Measurements from ENCODE around the gene APP.

The APP gene

GRCh38 chr21:26170471-26171257, at the start of gene APP:
Gene APP (minus strand): TSS chr21:26170770. CDS start chr21:26170620, 150 bp downstream.
- DNase-seq: peak; percentile 88

- no peak for DNase-seq
Observed at GRCh38 chr21:26212220-26212619, 41.6 kb upstream of the APP start.

- DNase-seq: no peak
Observed at GRCh38 chr21:26210614-26211013, 40.0 kb upstream of the APP start.

- no peak for DNase-seq
Observed at GRCh38 chr21:26207021-26207420, 36.5 kb upstream of the APP start.

GRCh38 chr21:26199456-26199855, 28.9 kb upstream of the APP start:
- no peak for DNase-seq

- no peak for DNase-seq
Observed at GRCh38 chr21:26195708-26196107, 25.1 kb upstream of the APP start.

GRCh38 chr21:26194811-26195251, 24.3 kb upstream of the APP start:
- DNase-seq: no peak

- no peak for DNase-seq
Observed at GRCh38 chr21:26194326-26194725, 23.8 kb upstream of the APP start.

GRCh38 chr21:26191609-26192008, 21.0 kb upstream of the APP start:
- DNase-seq: no peak

- no peak for DNase-seq
Observed at GRCh38 chr21:26188422-26188821, 17.9 kb upstream of the APP start.

- DNase-seq: no peak
Observed at GRCh38 chr21:26185446-26185845, 14.9 kb upstream of the APP start.

GRCh38 chr21:26185021-26185420, 14.5 kb upstream of the APP start:
- no peak for DNase-seq

- DNase-seq: no peak
Observed at GRCh38 chr21:26179501-26179900, 8.9 kb upstream of the APP start.

GRCh38 chr21:26177746-26178426, 7.3 kb upstream of the APP start:
- no peak for DNase-seq

GRCh38 chr21:26177187-26177586, 6.6 kb upstream of the APP start:
- no peak for DNase-seq

GRCh38 chr21:26171258-26172100, 909 bp upstream of the APP start:
- no peak for DNase-seq

- peak; percentile 58 for DNase-seq
Observed at GRCh38 chr21:26169611-26170470, 729 bp downstream of the APP start.

GRCh38 chr21:26169061-26169610, 1.4 kb downstream of the APP start:
- peak; percentile 61 for DNase-seq

- no peak for DNase-seq
Observed at GRCh38 chr21:26168371-26168770, 2.2 kb downstream of the APP start.

- DNase-seq: no peak
Observed at GRCh38 chr21:26167593-26167992, 3.0 kb downstream of the APP start.

GRCh38 chr21:26165331-26165730, 5.2 kb downstream of the APP start:
- no peak for DNase-seq

- DNase-seq: no peak
Observed at GRCh38 chr21:26164311-26164710, 6.3 kb downstream of the APP start.

Measured in CD4-positive, alpha-beta T cell treated with Interleukin-6 for 4 hours (primary cell).